ENCODE results near the gene CD24.
"Not testable (repeated sequence)": the region's sequence is repeated elsewhere in the genome, so short reads cannot be mapped to it uniquely, and the experiment has no call there.

Gene CD24, protein sequence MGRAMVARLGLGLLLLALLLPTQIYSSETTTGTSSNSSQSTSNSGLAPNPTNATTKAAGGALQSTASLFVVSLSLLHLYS

GRCh38 chr6:106974336-106974998, at the start of gene CD24:
Gene CD24 (minus strand): TSS chr6:106974729. CDS start chr6:106974646, 83 bp downstream.
- no peak for TF ChIP-seq Cebpa-rat (IDR thresholded peaks at IDR 0.05)
- H3K9me3 ChIP-seq (replicated peaks in 1 of 11): no peaks in the 10 kb centered on the region
- peak within 1 kb of the TSS in 10 of 11 experiments; percentile 19 to 99 (median 96); a peak in 19 of 22 replicates for H3K27ac ChIP-seq
- peak within 1 kb of the TSS; percentile 83 to 98 (median 94) for H3K4me3 ChIP-seq
- H4K20me1 ChIP-seq: peaks cover 0 to 46% (median 23%) of the 10 kb centered on the region in 11 experiments; a peak in 12 of 22 replicates
- H3K4me2 ChIP-seq: peak within 1 kb of the TSS; percentile 86 to 100 (median 93)
- peak within 1 kb of the TSS; percentile 70 to 98 (median 97) for H3K9ac ChIP-seq
- H3K27me3 ChIP-seq: peaks cover 0 to 32% (median 0%) of the 10 kb centered on the region in 11 experiments; a peak in 4 of 22 replicates
- peaks cover 14 to 45% (median 34%) of the 10 kb centered on the region in 10 experiments for H3K4me1 ChIP-seq
- peaks cover 0 to 28% (median 12%) of the 10 kb centered on the region in 11 experiments; a peak in 10 of 22 replicates for H3K36me3 ChIP-seq

GRCh38 chr6:107021446-107022185, 47.1 kb upstream of the CD24 start:
- no peaks in the 10 kb centered on the region for H3K9me3 ChIP-seq (replicated peaks in 1 of 11)
- H3K4me1 ChIP-seq: peaks cover 0 to 10% (median 7%) of the 10 kb centered on the region in 10 experiments; a peak in 11 of 20 replicates
- no peak overlapping the region for H3K9ac ChIP-seq
- H3K27ac ChIP-seq: no peak overlapping the region
- H3K4me3 ChIP-seq: no peak overlapping the region
- no peaks in the 10 kb centered on the region for H3K36me3 ChIP-seq
- TF ChIP-seq Cebpa-rat (IDR thresholded peaks at IDR 0.05): no peak
- peak overlapping the region in 6 of 11 experiments; percentile 0 to 36 (median 18); a peak in 4 of 22 replicates for H3K4me2 ChIP-seq
- no peaks in the 10 kb centered on the region for H3K27me3 ChIP-seq
- H4K20me1 ChIP-seq: no peaks in the 10 kb centered on the region

GRCh38 chr6:107020239-107020638, 45.7 kb upstream of the CD24 start:
- no peak for TF ChIP-seq Cebpa-rat (IDR thresholded peaks at IDR 0.05)
- Histone ChIP-seq H3K9ac (no peak overlapping the region), H3K4me3 (no peak overlapping the region), H3K4me2 (no peak overlapping the region), H3K4me1 (peaks cover 0 to 10% (median 7%) of the 10 kb centered on the region in 10 experiments; a peak in 11 of 20 replicates), H3K27ac (no peak overlapping the region), H4K20me1 (no peaks in the 10 kb centered on the region), H3K9me3 (replicated peaks in 1 of 11) (no peaks in the 10 kb centered on the region), H3K36me3 (no peaks in the 10 kb centered on the region), H3K27me3 (no peaks in the 10 kb centered on the region)

DNA sequence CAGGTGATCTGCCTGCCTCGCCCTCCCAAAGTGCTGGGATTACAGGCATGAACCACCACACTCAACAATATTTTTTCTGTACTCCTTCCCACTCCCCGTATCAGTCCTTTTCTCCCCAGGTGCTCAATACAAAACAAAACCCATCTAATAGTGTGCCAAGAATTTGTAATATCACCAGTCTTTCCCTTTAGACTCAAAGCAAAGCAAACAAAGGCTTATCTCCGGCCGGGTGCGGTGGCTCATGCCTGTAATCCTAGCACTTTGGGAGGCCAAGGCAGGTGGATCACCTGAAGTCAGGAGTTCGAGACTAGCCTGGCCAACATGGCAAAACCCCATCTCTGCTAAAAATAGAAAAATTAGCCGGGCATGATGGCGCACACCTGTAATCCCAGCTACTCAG, 45.1 kb upstream of the CD24 start:
- not testable (repeated sequence) for H4K20me1 ChIP-seq; H3K36me3 ChIP-seq; H3K4me1 ChIP-seq; H3K4me3 ChIP-seq; H3K27ac ChIP-seq; H3K9ac ChIP-seq; H3K27me3 ChIP-seq; H3K4me2 ChIP-seq; H3K9me3 ChIP-seq (replicated peaks in 1 of 11)

GRCh38 chr6:107019047-107019446, 44.5 kb upstream of the CD24 start:
- Histone ChIP-seq H3K27me3 (no peaks in the 10 kb centered on the region), H3K9ac (no peak overlapping the region), H3K27ac (no peak overlapping the region), H3K9me3 (replicated peaks in 1 of 11) (no peaks in the 10 kb centered on the region), H3K4me3 (no peak overlapping the region), H3K36me3 (no peaks in the 10 kb centered on the region), H3K4me2 (no peak overlapping the region), H4K20me1 (no peaks in the 10 kb centered on the region), H3K4me1 (peaks cover 0 to 10% (median 7%) of the 10 kb centered on the region in 10 experiments; a peak in 11 of 20 replicates)
- no peak for TF ChIP-seq Cebpa-rat (IDR thresholded peaks at IDR 0.05)

- H3K9ac ChIP-seq: no peak overlapping the region
- no peak overlapping the region for H3K4me3 ChIP-seq
- no peak overlapping the region for H3K27ac ChIP-seq
- H3K36me3 ChIP-seq: no peaks in the 10 kb centered on the region
- no peaks in the 10 kb centered on the region for H3K27me3 ChIP-seq
- TF ChIP-seq Cebpa-rat (IDR thresholded peaks at IDR 0.05): no peak
- no peaks in the 10 kb centered on the region for H3K4me1 ChIP-seq
- H4K20me1 ChIP-seq: no peaks in the 10 kb centered on the region
- no peaks in the 10 kb centered on the region for H3K9me3 ChIP-seq (replicated peaks in 1 of 11)
- no peak overlapping the region for H3K4me2 ChIP-seq
Measured at GRCh38 chr6:107009499-107009898, 35.0 kb upstream of the CD24 start.

DNA sequence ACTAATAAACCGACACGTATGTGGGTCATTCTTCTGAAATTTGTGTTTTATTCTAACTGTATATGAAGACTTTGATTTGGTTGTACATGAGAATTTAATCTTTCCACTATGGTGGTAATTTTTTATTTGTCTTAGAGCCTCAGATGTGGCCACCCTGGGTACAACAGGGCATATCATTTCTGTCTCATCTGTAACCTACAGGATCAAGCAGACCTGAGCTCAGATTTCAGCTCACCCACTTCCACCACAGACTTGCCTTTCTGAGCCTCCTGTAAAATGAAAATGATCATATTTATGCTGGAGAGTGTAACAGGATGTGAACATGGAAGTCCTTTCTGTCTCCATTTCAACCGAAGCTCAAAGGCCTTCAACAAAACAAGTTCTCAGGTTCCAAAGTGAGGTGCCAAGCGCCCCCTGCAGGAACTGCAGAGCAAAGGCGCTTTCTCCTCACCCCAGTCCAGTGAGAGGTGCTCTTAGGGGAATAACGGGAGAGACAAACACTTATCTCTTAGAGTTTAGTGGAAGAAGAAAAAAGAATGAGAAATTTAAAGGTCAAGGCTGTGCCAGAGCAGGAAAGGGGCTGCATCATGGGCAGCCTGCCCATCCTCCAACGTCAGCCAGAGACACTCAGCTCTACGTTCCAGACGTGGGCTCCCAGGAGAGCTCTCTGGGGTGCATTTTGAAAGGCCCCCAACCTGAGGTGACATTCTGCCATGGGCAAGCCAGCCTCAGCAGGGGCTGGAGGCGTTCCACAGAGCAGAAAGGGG, 23.0 kb upstream of the CD24 start:
- H3K4me1 ChIP-seq: no peaks in the 10 kb centered on the region
- no peak overlapping the region for H3K4me2 ChIP-seq
- H3K4me3 ChIP-seq: no peak overlapping the region
- no peaks in the 10 kb centered on the region for H4K20me1 ChIP-seq
- no peaks in the 10 kb centered on the region for H3K36me3 ChIP-seq
- H3K27ac ChIP-seq: no peak overlapping the region
- H3K27me3 ChIP-seq: no peaks in the 10 kb centered on the region
- TF ChIP-seq Cebpa-rat (IDR thresholded peaks at IDR 0.05): no peak
- H3K9me3 ChIP-seq (replicated peaks in 1 of 11): no peaks in the 10 kb centered on the region
- H3K9ac ChIP-seq: no peak overlapping the region

DNA sequence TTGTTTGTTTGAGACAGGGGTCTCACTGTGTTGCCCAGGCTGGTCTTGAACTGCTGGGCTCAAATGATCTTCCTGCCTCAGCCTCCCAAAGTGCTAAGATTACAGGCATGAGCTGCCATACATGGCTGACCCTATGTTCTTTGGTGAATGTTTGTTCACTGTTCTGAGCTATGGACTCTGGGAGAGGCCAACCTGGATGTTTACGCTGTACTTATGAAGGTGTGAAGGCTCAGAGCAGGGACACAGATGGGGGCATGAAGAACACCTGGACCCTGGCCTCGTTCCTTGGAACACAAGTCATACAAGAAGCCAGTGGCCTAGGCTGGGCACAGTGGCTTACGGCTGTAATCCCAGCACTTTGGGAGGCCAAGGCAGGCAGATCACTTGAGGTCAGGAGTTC, 21.1 kb upstream of the CD24 start:
- no peaks in the 10 kb centered on the region for H3K4me1 ChIP-seq
- H3K9ac ChIP-seq: no peak overlapping the region
- no peaks in the 10 kb centered on the region for H3K27me3 ChIP-seq
- H3K4me2 ChIP-seq: no peak overlapping the region
- no peak overlapping the region for H3K27ac ChIP-seq
- no peaks in the 10 kb centered on the region for H3K9me3 ChIP-seq (replicated peaks in 1 of 11)
- no peaks in the 10 kb centered on the region for H4K20me1 ChIP-seq
- no peak overlapping the region for H3K4me3 ChIP-seq
- TF ChIP-seq Cebpa-rat (IDR thresholded peaks at IDR 0.05): no peak
- no peaks in the 10 kb centered on the region for H3K36me3 ChIP-seq

GRCh38 chr6:106989737-106990136, 15.2 kb upstream of the CD24 start:
- H3K27me3 ChIP-seq; H4K20me1 ChIP-seq; H3K4me1 ChIP-seq; H3K9ac ChIP-seq; H3K9me3 ChIP-seq (replicated peaks in 1 of 11); H3K4me3 ChIP-seq; H3K27ac ChIP-seq; H3K4me2 ChIP-seq; H3K36me3 ChIP-seq: not testable (repeated sequence)

All from BLaER1 treated with 17β-estradiol and CSF1 and Interleukin-3, amounts not matched to agents 10 nM and 100 nM (cell line).